ENCODE data around the gene BCR. TPM values are rescaled to one million over a fixed set of nuclear protein-coding genes. Genes with fewer than 3 reads are reported as not detected.

BCR gene
- total RNA-seq, 4 donors from 2014 or later, result 72.8 to 87.8 (median 79.3) TPM

- no peaks in the 10 kb centered on the region for H3K27me3 ChIP-seq
- 68% methylated on average over 11 of the region's 11 CpGs for WGBS
- H3K4me3 ChIP-seq, result no peak overlapping the region
- no peaks in the 10 kb centered on the region for H3K36me3 ChIP-seq
- no peaks in the 10 kb centered on the region for H3K9me3 ChIP-seq
- peak overlapping the region; percentile 77 for H3K27ac ChIP-seq
- peaks cover 29% of the 10 kb centered on the region for H3K4me1 ChIP-seq
- DNase-seq (ENCODE audit: low spot score in 2 of 2), result no peak
- TF ChIP-seq EP300 (IDR thresholded peaks at IDR 0.05) (no peak), CTCF (IDR thresholded peaks at IDR 0.05) (no peak), POLR2A (IDR thresholded peaks at IDR 0.05) (no peak), POLR2AphosphoS5 (IDR thresholded peaks at IDR 0.05) (no peak)
These were observed 23.8 kb downstream of the BCR start for GRCh38 chr22:23204125-23204488.

- WGBS, result 35% methylated on average over 10 of the region's 11 CpGs
- peak in 1 of 2 donors; percentile 62 for DNase-seq (ENCODE audit: low spot score in 2 of 2)
- Histone ChIP-seq H3K4me1 (peaks cover 27% of the 10 kb centered on the region), H3K9me3 (no peaks in the 10 kb centered on the region), H3K27me3 (no peaks in the 10 kb centered on the region), H3K36me3 (no peaks in the 10 kb centered on the region), H3K4me3 (no peak overlapping the region), H3K27ac (no peak overlapping the region)
- TF ChIP-seq POLR2A (IDR thresholded peaks at IDR 0.05), result no peak
- TF ChIP-seq POLR2AphosphoS5 (IDR thresholded peaks at IDR 0.05), result no peak
- TF ChIP-seq EP300 (IDR thresholded peaks at IDR 0.05), result no peak
- no peak for TF ChIP-seq CTCF (IDR thresholded peaks at IDR 0.05)
These were observed 24.3 kb downstream of the BCR start for GRCh38 chr22:23204541-23205157.

- H3K4me1 ChIP-seq, result peaks cover 27% of the 10 kb centered on the region
- H3K27ac ChIP-seq, result no peak overlapping the region
- no peak for DNase-seq (ENCODE audit: low spot score in 2 of 2)
- 47% methylated on average over 9 of the region's 9 CpGs for WGBS
- H3K36me3 ChIP-seq, result no peaks in the 10 kb centered on the region
- H3K4me3 ChIP-seq, result no peak overlapping the region
- no peaks in the 10 kb centered on the region for H3K27me3 ChIP-seq
- no peak for TF ChIP-seq POLR2A (IDR thresholded peaks at IDR 0.05)
- TF ChIP-seq CTCF (IDR thresholded peaks at IDR 0.05), result no peak
- TF ChIP-seq POLR2AphosphoS5 (IDR thresholded peaks at IDR 0.05), result no peak
- TF ChIP-seq EP300 (IDR thresholded peaks at IDR 0.05), result no peak
- H3K9me3 ChIP-seq, result no peaks in the 10 kb centered on the region
These were observed 25.2 kb downstream of the BCR start for GRCh38 chr22:23205339-23206049.

GRCh38 chr22:23206915-23207314, 26.6 kb downstream of the BCR start:
- no peak for TF ChIP-seq CTCF (IDR thresholded peaks at IDR 0.05)
- TF ChIP-seq EP300 (IDR thresholded peaks at IDR 0.05), result no peak
- TF ChIP-seq POLR2A (IDR thresholded peaks at IDR 0.05), result no peak
- no peak for TF ChIP-seq POLR2AphosphoS5 (IDR thresholded peaks at IDR 0.05)
- Histone ChIP-seq H3K4me3 (no peak overlapping the region), H3K36me3 (no peaks in the 10 kb centered on the region), H3K9me3 (no peaks in the 10 kb centered on the region), H3K27me3 (no peaks in the 10 kb centered on the region), H3K27ac (no peak overlapping the region), H3K4me1 (peaks cover 27% of the 10 kb centered on the region)
- DNase-seq (ENCODE audit: low spot score in 2 of 2), result no peak

GRCh38 chr22:23207729-23208393, 27.6 kb downstream of the BCR start:
- Histone ChIP-seq H3K27me3 (no peaks in the 10 kb centered on the region), H3K9me3 (no peaks in the 10 kb centered on the region), H3K4me1 (peaks cover 33% of the 10 kb centered on the region), H3K27ac (no peak overlapping the region), H3K36me3 (no peaks in the 10 kb centered on the region), H3K4me3 (no peak overlapping the region)
- no peak for DNase-seq (ENCODE audit: low spot score in 2 of 2)
- 92% methylated on average over 10 of the region's 11 CpGs for WGBS
- no peak for TF ChIP-seq CTCF (IDR thresholded peaks at IDR 0.05)
- no peak for TF ChIP-seq POLR2A (IDR thresholded peaks at IDR 0.05)
- no peak for TF ChIP-seq POLR2AphosphoS5 (IDR thresholded peaks at IDR 0.05)
- no peak for TF ChIP-seq EP300 (IDR thresholded peaks at IDR 0.05)

Data from suprapubic skin (tissue), 4 donors.